Activated CD4-positive, alpha-beta T cell treated with anti-CD3 and anti-CD28 coated beads, Interleukin-2, Interleukin-6, amounts not matched to agents 100 ng/mL and 50 ng/mL, durations not matched to agents 16 hours and 8 hours (primary cell): Measurements from ENCODE around the gene SYPL1.
"Not testable (repeated sequence)": the region's sequence is repeated elsewhere in the genome, so short reads cannot be mapped to it uniquely, and the experiment has no call there.

ENCODE experiments used
- DNase-seq: peaks from one replicate; pipeline ENCODE4 v3.0.0-alpha.2; 2020

The SYPL1 gene

DNA sequence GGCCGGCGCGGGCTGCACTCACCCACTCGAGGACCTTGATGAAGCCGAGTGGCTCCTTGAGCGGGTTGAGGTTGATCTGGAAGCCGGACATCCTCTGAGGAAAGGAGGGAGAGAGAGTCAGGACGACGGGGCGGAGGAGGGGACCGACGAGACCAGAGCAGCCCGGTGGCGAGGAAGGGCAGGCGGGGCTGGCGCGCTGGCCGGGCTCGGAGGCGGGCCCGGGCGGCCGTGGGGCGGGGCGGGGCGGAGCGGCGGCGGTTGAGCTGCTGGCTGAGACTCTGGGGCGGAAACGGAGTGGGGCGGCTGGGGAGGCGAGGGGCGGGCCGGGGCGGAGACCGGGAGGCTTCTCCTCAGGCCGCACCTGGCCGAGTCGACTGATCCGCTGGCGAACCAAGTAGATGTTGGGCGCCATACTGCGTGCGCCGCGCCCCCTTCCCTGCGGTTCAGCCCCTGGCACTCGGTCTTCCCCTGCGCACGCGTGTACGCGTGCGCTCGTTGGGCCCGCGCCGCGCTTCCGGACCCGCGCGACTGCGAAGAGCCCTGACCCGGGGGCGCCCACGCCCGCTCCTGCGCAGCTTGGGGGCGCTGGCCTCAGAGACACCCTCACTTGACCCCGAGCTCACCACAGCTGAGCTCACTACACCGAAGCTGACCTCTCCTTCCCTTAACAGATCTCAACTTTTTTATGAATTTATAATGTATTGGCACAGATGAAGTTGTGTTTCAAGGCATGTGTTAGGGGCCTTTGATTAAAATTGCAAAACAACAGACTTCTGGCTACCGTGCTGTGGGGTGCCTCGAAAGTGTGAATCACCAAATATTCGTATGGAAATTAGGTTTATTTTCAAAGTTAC, at the start of gene SYPL1:
TSS of gene SYPL1 (minus strand) at position 195 of the 854 bp plus-strand sequence. CDS start at position 91, 104 bp downstream.
- DNase-seq: peak; percentile 95

DNA sequence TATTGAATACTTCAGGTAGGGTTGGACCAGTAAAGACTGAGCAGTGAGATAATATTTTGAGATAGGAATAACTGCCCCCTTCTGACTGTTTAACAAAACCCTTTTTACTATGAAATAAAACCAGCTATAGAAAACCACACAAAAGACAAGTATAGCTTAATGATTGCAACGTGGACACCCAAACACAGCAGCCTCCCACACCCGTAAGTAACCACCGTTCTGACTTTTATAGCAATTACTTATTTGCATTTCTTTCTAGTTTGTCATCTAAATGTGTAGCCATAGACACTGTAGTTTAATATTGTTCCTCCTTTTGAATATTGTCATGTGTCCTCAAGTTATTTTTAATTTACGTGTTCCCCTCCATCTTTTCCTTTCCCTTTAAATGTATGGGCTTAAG, 42.9 kb upstream of the SYPL1 start:
- DNase-seq: no peak

DNA sequence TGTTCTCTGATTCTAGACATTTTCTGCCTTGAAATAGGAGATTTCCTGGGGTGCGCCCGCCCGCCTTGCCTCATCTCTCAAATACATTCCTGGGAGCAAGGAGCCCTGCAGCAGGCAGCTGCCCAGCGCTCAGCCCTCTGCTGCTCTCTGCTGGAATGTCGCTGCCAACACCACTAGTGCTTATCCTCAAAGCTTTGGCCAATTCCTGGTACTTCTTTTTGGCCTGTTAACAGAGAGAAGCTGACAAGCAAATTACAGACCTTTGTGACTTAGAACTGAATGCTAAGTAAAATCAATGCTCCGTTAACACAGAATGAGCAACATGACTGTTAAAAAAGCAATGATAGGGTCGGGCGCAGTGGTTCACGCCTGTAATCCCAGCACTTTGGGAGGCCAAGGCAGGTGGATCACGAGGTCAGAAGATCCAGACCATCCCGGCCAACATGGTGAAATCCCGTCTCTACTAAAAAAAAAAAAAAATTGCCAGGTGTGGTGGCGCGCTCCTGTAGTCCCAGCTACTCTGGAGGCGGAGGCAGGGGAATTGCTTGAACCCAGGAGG, 41.9 kb upstream of the SYPL1 start:
- peak; percentile 80 for DNase-seq

DNA sequence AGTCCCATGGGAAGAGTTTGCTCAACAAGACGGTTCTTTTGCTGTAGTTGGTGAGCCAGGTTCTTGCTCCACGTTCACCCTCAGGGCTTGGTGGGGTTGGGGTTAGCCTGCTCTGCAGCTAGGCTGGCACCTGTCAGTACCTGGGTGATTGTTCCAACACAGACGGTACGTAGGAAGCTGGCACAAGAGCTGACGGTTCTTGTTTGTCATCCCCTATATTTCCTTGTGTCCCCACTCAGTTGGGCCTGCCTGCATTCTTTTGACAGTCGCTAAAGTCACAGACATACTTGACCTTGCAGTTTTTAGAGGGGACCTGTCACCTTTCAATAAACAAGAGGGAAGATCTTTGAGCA, 40.2 kb upstream of the SYPL1 start:
- no peak for DNase-seq

DNA sequence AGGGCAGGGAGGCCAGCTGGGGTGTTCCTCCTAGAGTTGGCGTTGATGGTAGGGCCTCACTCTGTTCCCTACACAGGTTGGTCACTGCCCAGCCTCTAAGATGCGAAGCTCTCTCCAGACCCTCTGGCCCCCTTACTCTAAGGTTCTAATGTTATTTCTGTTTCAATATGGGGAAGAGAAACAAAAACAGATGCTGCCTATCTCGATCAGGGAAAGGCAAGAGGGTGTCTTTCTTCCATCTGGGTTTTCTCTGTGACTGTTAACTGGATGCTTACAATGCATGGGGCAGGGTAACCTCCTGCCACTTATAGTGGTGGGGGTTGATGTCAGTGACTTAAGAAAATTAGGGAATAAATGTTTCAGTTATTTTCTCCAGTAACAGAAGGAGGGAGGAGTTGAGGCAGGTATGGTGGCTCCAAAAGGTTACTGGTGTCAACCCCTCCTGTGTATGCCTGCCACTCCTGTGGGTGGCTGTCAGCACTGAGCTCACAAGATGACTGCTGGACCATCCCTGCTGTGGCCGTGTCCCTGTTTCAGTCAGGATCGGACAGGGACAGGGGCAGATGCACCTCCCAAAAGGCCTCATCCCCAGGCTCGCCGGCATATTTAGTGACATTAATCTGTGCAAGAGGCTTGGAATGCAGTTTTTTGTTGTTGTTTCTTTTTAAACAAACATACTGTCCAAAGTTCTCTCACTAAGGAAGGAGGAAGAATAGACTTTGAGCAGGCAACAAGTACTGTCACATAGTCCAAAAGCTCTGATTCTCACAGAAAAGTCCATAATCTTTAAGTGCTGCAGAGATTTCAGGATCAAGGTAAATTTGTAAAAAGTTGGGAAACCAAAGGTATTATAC, 39.6 kb upstream of the SYPL1 start:
- DNase-seq: no peak

DNA sequence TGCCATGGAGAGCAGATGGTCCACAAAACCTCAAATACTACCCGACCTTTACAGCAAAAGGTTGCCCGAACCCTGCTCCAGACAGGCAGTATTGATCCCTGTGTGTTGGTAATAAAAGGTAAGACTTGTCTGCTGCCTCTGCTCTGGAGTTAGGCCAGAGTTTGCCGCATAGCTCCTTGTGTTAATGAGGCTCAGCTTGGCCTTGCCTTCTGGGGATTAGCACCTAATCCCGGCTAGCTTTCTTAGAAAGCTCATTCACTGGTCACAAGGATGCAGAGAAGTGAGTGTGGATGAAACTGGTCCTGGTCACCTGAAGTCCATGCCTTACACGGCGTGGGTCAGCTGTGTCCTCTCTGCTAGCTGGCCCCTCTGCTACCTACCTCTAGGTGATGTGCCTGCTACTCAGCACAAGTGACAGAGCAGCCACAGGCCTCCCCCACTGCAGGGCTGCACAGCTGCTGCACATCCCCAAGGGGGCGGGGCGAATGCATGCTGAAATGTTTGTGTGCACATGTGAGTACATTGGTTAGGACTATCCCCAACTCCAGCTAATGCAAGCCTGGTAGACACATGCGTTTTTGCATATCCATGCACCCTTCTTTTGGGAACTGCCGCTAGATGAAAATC, 31.7 kb upstream of the SYPL1 start:
- no peak for DNase-seq

DNA sequence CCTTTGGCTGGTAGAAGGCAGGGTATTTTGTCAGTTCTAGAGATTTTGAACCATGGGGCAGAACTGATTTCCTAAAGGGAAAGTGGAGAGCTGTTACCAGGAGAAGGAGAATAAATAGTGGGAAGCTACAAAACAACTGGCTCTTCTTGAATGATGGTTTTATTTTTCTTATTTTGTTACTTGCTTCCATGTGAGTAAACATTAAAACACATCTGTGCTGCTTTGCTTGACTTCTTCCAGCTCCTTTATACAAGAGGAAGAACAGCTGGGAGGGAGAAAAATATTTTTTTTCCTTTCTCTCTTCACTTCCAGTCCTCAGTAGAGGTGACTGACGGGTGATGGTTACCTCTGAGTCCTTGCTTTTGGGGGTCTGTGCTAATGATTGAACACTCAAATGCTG, 30.0 kb upstream of the SYPL1 start:
- no peak for DNase-seq

DNA sequence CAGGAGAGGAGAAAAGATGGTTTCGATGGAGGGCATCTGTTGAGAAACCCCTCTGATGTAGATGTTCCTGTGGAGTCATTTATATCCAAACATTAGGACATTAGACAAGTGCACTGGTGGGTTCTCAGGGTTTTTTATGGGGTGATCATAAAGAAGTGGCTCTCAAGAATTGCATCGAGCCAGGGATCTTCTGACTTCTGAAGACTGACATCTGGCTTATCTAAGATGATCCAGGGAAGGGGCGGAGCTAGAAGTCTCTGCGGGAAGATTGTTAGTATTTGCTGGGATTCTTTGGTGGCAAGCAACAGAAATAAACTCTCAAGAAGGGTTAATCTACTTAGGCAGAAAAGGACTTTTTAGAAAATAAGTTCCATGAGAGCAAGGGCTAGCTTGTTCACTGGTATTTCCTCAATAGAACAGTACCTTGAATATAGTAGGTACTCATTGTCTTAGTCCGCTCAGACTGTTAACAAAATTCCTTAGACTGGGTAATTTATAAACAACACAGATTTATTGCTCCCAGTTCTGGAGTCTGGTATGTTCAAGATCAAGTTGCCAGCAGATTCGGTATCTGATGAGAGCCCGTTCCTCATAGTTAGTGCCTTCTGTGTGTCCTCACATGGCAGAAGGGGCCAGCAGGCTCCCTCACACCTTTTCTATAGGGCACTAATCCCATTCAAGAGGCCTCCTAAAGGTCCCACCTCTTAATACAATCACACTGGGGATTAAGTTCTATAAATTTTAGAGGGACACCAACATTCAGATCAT, 28.5 kb upstream of the SYPL1 start:
- DNase-seq: no peak

DNA sequence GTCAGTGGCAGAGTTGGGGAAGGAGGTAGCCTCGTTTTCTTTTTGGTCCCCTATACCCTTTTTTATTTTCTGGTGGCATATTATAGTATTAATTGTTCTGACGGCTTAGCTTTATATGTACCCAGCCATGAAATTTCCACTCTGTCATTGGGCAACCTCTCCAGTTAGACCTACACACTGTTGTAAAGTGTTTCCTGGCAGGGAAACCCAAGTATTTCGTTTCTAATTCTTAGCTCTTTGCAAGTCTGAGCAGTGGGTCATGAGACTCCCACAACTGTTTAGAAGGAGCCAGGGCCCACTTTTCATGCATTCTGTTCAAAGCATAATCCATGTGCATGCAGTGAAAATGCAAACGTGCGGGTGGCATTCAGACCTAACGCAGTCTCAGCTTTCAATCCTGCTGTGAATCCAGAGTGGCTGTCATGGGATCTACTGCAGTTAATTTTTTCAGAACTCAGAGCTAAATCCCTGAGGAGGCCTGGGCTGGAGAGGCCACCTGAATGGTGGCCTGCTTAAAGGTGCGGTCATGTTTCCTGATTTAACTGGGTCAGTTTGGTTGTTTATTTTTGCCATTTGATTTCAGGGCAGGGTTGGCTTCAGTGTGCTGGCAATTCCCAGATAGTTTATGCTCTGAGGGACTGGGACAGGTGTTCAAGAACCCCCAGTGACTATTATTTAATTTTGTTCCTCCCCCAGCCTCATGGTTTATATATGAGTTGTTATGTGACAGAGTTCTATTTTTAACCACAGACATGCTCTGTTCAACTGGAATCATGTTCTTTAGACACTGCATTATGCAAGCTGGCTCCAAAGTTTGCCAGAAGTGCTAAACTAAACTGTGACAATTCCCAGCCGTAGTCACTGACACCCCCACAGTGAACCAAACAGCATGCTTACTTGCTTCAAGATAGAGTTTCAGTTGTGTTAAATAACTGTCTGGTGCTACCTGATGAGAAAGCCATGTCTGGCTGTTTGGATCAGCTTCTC, 27.4 kb upstream of the SYPL1 start:
- no peak for DNase-seq

DNA sequence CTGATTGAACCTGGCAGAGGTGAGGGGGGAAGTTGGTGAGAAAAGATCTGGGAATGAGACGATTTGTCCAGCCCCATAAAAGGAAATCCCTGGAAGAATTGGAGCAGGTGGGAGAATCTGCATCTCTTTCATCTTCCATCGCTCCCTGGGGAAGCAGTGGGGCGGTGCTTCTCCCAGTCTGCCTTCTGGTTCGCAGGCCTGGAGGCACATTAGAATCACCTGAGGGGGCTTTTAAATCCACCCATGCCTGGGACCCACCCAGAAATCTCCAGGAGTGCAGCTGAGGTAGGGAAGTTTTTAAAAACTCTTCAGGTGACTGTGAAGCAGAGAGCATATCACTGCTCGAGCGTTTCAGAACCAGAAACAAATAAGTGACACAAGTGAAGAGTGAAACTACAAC, 26.7 kb upstream of the SYPL1 start:
- no peak for DNase-seq

DNA sequence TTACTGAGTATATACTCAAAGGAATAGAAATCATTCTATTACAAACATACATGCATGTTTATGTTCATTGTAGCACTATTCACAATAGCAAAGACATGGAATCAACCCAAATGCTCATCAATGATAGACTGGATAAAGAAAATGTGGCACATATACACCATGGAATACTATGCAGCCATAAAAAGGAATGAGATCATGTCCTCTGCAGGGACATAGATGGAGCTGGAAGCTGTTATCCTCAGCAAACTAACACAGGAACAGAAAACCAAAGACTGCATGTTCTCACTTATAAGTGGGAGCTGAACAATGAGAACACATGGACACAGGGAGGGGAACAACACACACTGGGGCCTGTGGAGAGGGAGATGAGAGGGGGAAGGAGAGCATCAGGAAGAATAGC, 26.1 kb upstream of the SYPL1 start:
- not testable (repeated sequence) for DNase-seq

DNA sequence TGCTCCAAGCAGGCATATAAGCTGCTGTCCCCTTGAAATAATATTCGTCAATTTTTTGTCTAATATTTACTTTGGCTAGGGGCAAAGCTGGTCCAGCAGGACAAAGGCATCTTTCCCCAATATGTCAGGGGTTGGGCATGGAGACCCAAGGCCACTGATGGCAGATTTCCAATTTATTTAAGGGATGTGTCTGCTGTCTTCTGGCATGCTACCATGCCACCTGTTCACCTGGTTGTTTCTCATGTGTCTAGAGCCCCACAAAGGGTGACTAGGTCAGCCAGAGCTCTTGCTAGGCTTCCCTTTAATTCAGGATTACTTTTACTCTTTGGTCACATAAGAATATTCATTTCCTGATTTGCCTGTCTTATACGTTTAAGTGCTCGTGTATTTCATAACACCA, 22.1 kb upstream of the SYPL1 start:
- DNase-seq: no peak

DNA sequence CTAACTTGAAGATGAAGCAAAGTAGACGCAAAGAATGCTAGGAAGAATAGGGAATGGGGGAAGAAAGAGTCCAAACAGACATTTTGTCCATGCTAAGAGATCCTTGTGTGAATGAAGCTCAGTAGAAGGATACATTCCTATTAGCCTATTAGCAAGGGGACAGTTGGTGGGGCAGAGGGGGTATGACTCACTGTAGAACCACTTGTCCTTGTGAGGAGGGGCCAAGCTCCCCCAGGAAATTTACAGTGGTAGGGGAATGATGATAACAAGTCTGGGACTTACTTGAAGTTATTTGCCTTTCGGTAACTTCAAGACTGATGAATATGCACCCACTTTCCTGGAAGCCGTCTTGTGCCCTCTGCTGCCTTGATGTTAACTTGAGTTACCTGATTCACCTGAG, 17.2 kb upstream of the SYPL1 start:
- no peak for DNase-seq

DNA sequence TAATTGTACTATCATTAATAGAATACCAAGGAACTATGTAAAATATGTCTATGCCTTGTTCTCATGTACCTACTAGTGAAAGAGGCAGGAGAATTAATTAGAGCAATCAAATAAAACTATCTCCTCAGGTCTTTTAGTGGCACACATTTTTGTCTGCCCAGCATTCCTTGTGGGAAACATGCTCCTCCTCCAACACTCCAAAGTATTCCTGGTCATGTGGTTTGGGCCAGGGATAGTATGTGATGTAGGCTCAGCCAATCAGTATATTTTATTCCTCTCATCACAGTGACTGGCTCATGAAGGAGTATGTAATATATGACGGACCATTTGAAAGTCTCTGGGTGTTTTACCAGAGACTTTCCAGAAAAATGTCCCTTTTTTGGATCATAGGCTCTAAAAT, 16.7 kb upstream of the SYPL1 start:
- no peak for DNase-seq

DNA sequence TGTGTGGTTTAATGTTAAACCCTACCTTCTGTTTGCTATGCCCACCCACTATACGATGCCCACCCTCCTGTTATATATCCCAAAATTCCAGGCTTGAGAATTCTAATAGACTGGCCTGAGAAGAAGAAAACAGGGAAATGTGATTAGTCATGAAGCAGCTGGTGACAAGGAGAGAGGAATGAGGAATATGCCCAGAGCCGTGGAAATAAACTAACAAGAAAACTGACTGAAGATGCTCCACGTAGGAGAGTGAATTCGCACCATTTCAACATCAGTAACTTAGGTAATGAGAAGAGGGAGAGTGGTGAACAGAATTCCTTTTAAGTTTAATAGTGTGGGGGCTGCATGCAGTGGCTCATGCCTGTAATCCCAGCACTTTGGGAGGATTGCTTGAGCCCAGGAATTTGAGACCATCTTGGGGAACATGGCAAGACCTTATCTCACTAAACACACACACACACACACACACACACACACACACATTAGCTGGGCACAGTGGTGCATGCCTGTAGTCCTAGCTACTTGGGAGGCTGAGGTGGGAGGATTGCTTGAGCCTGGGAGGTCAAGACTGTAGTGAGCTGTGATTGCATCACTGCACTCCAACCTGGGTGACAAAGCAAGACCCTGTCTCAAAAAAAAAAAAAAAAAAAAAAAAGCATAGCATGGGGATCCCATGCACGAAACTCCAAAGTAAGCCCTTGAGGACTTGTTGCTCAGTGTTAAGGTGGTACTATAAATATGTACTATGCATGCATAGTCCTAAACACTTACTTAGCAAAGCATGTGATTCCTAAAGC, 16.1 kb upstream of the SYPL1 start:
- DNase-seq: no peak

DNA sequence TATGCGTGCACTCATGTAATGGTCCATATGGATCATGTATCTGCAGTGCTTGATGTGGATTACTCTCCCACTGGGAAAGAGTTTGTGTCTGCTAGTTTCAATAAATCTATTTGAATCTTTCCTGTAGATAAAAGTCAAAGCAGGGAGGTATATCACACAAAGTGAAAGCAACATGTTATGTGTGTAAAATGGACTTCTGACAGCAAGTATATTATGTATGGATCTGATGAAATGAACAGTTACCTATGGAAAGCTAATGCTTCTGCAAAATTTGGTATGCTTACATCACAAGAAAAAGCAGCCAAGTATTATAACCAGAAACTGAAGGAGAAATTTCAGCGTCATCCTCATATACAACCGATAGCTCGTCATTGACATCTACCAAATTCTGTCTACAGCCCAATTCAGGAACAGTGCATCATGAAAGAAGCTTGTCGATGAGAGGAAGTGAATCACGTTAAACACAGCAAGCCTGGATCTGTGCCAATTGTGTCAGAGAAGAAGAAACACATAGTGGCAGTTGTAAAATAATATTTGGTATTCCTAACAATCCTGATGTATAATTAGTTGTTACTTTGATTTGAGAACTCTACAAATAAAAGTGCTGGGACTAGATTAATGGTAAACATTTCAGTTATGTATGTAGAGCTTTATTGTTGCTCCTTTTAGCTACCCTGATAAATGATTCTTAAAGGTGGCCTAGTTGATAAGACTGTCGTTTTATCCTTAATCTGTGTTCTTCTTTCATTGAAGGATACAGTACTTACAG, 14.2 kb upstream of the SYPL1 start:
- peak; percentile 41 for DNase-seq

DNA sequence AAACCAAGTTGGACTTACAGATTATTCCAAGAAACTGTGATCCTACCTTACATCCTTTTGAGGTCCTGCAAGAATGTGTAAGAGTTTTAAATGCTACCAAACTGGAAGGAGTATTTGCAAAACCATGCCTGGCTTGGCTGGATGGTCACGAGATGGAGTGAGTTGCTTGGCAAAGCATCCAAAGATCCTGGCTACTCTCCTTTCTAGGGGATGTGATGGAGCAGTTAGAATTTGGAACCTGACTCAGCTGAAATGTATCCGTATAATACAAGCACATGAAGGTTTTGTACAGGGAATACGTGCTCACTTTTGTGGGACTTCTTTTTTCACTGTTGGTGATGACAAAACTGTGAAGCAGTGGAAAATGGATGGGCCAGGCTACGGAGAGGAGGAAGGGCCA, 13.3 kb upstream of the SYPL1 start:
- DNase-seq: no peak

DNA sequence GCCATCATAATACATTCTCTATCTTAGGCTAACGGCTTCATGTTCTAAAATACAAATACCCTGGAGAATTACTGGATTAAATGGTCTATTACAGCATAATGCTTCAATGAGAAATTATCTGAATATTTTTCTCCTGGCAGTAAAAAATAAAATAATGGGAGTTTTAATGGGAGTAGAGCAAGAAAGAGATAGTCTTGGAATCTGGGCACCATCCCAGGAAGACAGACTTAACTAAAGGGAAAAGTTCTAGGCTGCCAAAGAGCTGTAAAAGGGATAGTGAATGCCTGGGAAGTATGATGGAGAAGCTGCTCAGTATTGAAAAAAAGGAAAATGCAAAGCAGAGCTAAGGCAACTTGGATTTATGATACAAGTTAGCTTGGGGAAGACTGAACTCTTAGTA, 12.1 kb upstream of the SYPL1 start:
- no peak for DNase-seq

DNA sequence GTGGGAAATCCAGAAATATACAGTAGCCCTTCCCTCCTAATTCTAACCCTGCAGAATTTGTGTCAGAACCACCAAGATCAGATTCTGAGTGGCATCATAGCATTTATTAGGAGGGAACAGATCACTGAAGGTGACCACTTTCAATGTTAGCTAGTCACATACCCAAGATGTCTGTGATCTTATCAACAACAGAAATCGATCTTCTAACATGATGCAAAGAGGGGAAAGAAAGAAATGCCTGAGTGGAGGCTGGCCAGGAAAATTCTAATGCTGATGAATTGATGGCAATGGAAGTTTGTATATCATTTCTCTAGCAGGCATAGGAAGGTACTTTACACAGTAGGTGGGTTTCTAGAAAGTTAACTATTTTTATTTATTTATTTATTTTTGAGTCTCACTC, 10.6 kb upstream of the SYPL1 start:
- DNase-seq: no peak
